Measurements from ENCODE around the gene USP31.

USP31 gene

GRCh38 chr16:23059433-23059832 is 89.8 kb downstream of the USP31 start:
- DNase-seq (ENCODE audit: low read depth): no peak

- no peak for DNase-seq (ENCODE audit: low read depth)
Measured at GRCh38 chr16:23058576-23058975, 90.7 kb downstream of the USP31 start.

GRCh38 chr16:23057013-23057596 is 92.1 kb downstream of the USP31 start:
- DNase-seq (ENCODE audit: low read depth): no peak

GRCh38 chr16:23055481-23055880 is 93.8 kb downstream of the USP31 start:
- no peak for DNase-seq (ENCODE audit: low read depth)

- no peak for DNase-seq (ENCODE audit: low read depth)
Measured at GRCh38 chr16:23052908-23053580, 96.2 kb downstream of the USP31 start.

- DNase-seq (ENCODE audit: low read depth): no peak
Measured at GRCh38 chr16:23052221-23052620, 97.0 kb downstream of the USP31 start.

GRCh38 chr16:23051587-23051986 is 97.7 kb downstream of the USP31 start:
- DNase-seq (ENCODE audit: low read depth): no peak

GRCh38 chr16:23048164-23048563 is 101.1 kb downstream of the USP31 start:
- DNase-seq (ENCODE audit: low read depth): no peak

- DNase-seq (ENCODE audit: low read depth): no peak
Measured at GRCh38 chr16:23045025-23045424, 104.2 kb downstream of the USP31 start.

- DNase-seq (ENCODE audit: low read depth): no peak
Measured at GRCh38 chr16:23040246-23040645, 109.0 kb downstream of the USP31 start.

- DNase-seq (ENCODE audit: low read depth): no peak
Measured at GRCh38 chr16:23039118-23039517, 110.1 kb downstream of the USP31 start.

- DNase-seq (ENCODE audit: low read depth): no peak
Measured at GRCh38 chr16:23035240-23035639, 114.0 kb downstream of the USP31 start.

GRCh38 chr16:23031508-23032098 is 117.6 kb downstream of the USP31 start:
- DNase-seq (ENCODE audit: low read depth): no peak

GRCh38 chr16:23029733-23030420 is 119.4 kb downstream of the USP31 start:
- DNase-seq (ENCODE audit: low read depth): no peak

GRCh38 chr16:23027386-23027785 is 121.9 kb downstream of the USP31 start:
- no peak for DNase-seq (ENCODE audit: low read depth)

- DNase-seq (ENCODE audit: low read depth): no peak
Measured at GRCh38 chr16:23026784-23027362, 122.4 kb downstream of the USP31 start.

- DNase-seq (ENCODE audit: low read depth): no peak
Measured at GRCh38 chr16:23025692-23026307, 123.5 kb downstream of the USP31 start.

GRCh38 chr16:23024044-23024443 is 125.2 kb downstream of the USP31 start:
- no peak for DNase-seq (ENCODE audit: low read depth)

- DNase-seq (ENCODE audit: low read depth): no peak
Measured at GRCh38 chr16:23020084-23020483, 129.2 kb downstream of the USP31 start.

GRCh38 chr16:23016368-23016767 is 132.9 kb downstream of the USP31 start:
- no peak for DNase-seq (ENCODE audit: low read depth)

- DNase-seq (ENCODE audit: low read depth): no peak
Measured at GRCh38 chr16:23015580-23015979, 133.7 kb downstream of the USP31 start.

- no peak for DNase-seq (ENCODE audit: low read depth)
Measured at GRCh38 chr16:23014592-23014991, 134.7 kb downstream of the USP31 start.

Measured in activated T-cell treated with anti-CD3 and anti-CD28 coated beads for 1 hour (primary cell).